ENCODE data around the gene FLYWCH1. TPM values are rescaled to one million over a fixed set of nuclear protein-coding genes. Genes with fewer than 3 reads are reported as not detected.

The FLYWCH1 gene
- total and polyA plus RNA-seq, 2 of the 8 experiments (the other 6 are each of a cell fraction or from before 2014, with no cell fraction given), result 12.4 to 23.5 TPM

DNA sequence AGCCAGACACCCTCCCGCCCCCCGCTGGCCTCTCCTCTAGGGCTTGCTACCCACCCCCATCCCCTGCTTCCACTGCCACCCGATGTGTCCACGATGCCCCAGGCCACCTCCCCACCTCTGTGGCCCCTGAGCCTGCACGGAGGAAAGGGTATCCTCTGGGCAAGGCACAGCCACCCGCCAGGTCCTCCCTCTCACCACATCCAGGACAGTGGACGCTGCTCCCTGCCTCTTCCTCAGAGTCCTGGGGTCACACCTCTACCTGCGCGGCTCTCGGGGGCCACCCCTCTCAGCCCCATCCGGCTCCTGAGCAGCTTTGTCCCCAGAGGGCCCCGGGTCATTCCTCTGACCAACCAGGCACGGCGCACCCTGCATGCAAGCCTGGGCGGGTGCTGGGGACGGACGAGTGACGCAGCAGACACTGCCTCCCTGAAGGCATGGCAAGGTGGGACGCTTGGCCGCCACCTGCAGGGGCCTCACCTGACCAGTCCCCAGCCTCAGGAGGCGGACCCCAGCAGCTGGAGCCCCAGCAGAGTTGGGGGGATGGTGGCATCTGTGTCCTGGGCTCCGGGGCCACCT is 24.8 kb downstream of the FLYWCH1 start:
- no peak for FAIRE-seq
- Histone ChIP-seq H3K4me3 (ENCODE audit: extremely low read depth in 1 of 4, insufficient read depth in 2 of 4, low read depth in 3 of 4, low read length in 4 of 4) (no peak overlapping the region), H3K18ac (ENCODE audit: extremely low read depth, low read length) (no peak overlapping the region), H2BK15ac (ENCODE audit: low read length) (no peak overlapping the region), H4K20me1 (replicated peaks in 1 of 2; ENCODE audit: control insufficient read depth in 1 of 2, insufficient read depth in 2 of 2, low read length in 2 of 2) (no peaks in the 10 kb centered on the region), H4K5ac (ENCODE audit: insufficient read length, low read depth, low read length) (no peak overlapping the region), H3K9me3 (ENCODE audit: insufficient read depth in 2 of 2, low read depth in 1 of 2, low read length in 1 of 2) (no peaks in the 10 kb centered on the region), H3K79me2 (ENCODE audit: control insufficient read depth in 1 of 2, insufficient read depth in 2 of 2, low read length in 2 of 2) (no peaks in the 10 kb centered on the region), H2BK5ac (ENCODE audit: low read depth, low read length) (no peak overlapping the region), H2BK20ac (ENCODE audit: low read length) (no peak overlapping the region), H3K4ac (replicated peaks; ENCODE audit: insufficient read length, low read depth, low read length) (no peak overlapping the region), H4K91ac (replicated peaks; ENCODE audit: insufficient read length, low read length) (no peak overlapping the region), H3K4me1 (replicated peaks in 1 of 4; ENCODE audit: control insufficient read depth in 3 of 4, insufficient read depth in 4 of 4, low read length in 3 of 4) (no peaks in the 10 kb centered on the region; a peak in 1 of 7 replicates), H2BK120ac (replicated peaks; ENCODE audit: low read depth, low read length) (no peak overlapping the region), H2BK12ac (ENCODE audit: low read depth, low read length) (no peak overlapping the region), H3K79me1 (ENCODE audit: low read depth, low read length) (no peaks in the 10 kb centered on the region; the same call in 1 of the 2 replicates), H3K36me3 (ENCODE audit: control insufficient read depth in 2 of 4, insufficient read depth in 4 of 4, low read length in 3 of 4) (peaks cover 0 to 15% (median 7%) of the 10 kb centered on the region in 4 experiments; a peak in 4 of 8 replicates), H2AK5ac (ENCODE audit: low read depth, low read length) (no peak overlapping the region), H3K23ac (ENCODE audit: insufficient read length) (no peak overlapping the region), H3K4me2 (ENCODE audit: insufficient read depth in 1 of 2, low read depth in 2 of 2, low read length in 2 of 2) (no peak overlapping the region), H3K23me2 (ENCODE audit: low read depth, low read length) (no peaks in the 10 kb centered on the region), H4K8ac (ENCODE audit: extremely low read depth, insufficient read depth, low read length) (no peak overlapping the region), H3K27me3 (replicated peaks in 1 of 4; ENCODE audit: control insufficient read depth in 3 of 4, extremely low read depth in 1 of 4, insufficient read depth in 3 of 4, low read length in 3 of 4) (no peaks in the 10 kb centered on the region), H3K14ac (ENCODE audit: insufficient read length) (no peak overlapping the region), H3K9ac (replicated peaks in 1 of 4; ENCODE audit: extremely low read depth in 1 of 4, low read depth in 3 of 4, low read length in 3 of 4) (no peak overlapping the region), H3K56ac (replicated peaks; ENCODE audit: insufficient read length, low read depth, low read length) (no peak overlapping the region), H3K27ac (ENCODE audit: low read depth, low read length) (no peak overlapping the region), H2AFZ (ENCODE audit: low read length) (no peak overlapping the region)
- POLR2A ChIA-PET (ENCODE audit: partially characterized antibody), result interaction anchor here (0.7 to 1.4 kb wide), 4 partner anchors 10 to 67 kb away, joined by 3 to 4 read pairs (median 3); no protein-coding TSS in a partner anchor
- WGBS, 2 experiments (ENCODE audit: extremely low coverage in 1 of 2, insufficient coverage in 1 of 2, insufficient read length in 1 of 2, insufficient replicate concordance in 2 of 2, low coverage in 1 of 2, low lambda C conversion rate in 2 of 2, missing lambda C conversion rate in 1 of 2), result 92% methylated on average over 21 of the region's 22 CpGs; no CpG with 5 or more reads in 1 of the 2 experiments
- CTCF ChIA-PET (ENCODE audit: partially characterized antibody), result interaction anchor here (0.7 to 1.8 kb wide), 2 partner anchors 9 to 144 kb away, joined by 3 to 6 read pairs; no protein-coding TSS in a partner anchor
- DNase-seq (ENCODE audit: low read depth in 1 of 2, low spot score in 2 of 2), result no peak
- TF ChIP-seq NRF1 (IDR thresholded peaks at IDR 0.05; ENCODE audit: low read depth, low read length) (no peak), RFX5 (IDR thresholded peaks at IDR 0.05; ENCODE audit: borderline replicate concordance, low read depth, low read length) (no peak), EZH2 (IDR thresholded peaks at IDR 0.05; ENCODE audit: low read depth, low read length, severe bottlenecking) (no peak), CBX5 (IDR thresholded peaks at IDR 0.05; ENCODE audit: low read depth, low read length) (no peak), CTCF (IDR thresholded peaks at IDR 0.05; ENCODE audit: control extremely low read depth in 1 of 3, insufficient read depth in 1 of 3, low read depth in 1 of 3, low read length in 3 of 3) (no peak), POU5F1 (IDR thresholded peaks at IDR 0.05; ENCODE audit: low read depth, low read length) (no peak), JUND (IDR thresholded peaks at IDR 0.05; ENCODE audit: low read length) (no peak), SUZ12 (IDR thresholded peaks at IDR 0.05; ENCODE audit: low read length) (no peak), PHF8 (conservative IDR thresholded peaks at IDR 0.05; ENCODE audit: low read depth, low read length) (no peak)

Measured in H1 (cell line).